ENCODE results near the gene ATAT1.

Gene ATAT1

DNA sequence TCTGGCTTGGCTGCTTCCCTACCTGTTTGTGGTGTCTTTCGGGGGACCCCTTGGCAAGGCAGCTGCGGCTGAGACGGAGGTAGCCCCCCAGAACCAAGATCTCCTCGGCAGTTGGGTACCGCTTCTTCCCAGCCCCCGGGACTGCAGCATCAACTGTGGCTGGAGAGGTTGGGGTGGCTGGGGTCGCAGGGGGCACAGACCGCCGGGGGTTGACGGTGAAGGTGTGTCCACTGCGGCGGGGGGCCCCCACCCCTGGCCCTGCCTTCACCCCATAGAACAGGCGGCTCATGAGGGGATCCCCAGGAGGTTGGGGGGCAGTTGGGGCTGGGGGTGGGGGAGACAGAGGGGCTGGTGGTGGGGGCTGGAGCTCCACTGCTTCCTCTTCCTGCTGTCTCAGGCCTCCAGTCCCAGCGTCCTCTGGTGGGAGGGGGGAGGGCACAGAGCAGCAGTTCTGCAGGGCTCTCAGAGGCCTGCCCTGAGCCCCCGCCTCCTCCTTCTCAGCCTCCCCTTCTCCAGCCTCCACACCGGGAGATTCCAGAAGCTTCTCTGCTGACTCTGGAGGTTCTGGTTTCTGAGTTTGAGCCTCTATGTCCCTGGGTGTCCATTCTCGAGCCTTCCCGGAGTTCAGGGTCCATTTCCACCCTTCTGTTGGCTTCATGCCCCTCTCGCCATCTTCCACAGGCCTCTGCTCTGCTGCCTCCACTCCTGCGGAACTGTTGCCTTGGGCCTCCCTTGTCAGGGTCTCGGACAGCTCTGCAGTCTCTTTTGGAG is 57.9 kb downstream of the ATAT1 start:
- Histone ChIP-seq H2AFZ (ENCODE audit: low read depth, low read length) (no peak overlapping the region), H3K27ac (ENCODE audit: low read length) (peak overlapping the region; percentile 90), H3K4me2 (ENCODE audit: low read length) (peak overlapping the region; percentile 100), H3K79me2 (ENCODE audit: low read length) (peaks cover 64% of the 10 kb centered on the region), H3K4me1 (ENCODE audit: low read length) (peaks cover 38% of the 10 kb centered on the region), H3K4me3 (ENCODE audit: low read length) (peak overlapping the region; percentile 90), H3K9me3 (ENCODE audit: insufficient read depth, low read length) (no peaks in the 10 kb centered on the region), H3K27me3 (ENCODE audit: low read depth, low read length) (no peaks in the 10 kb centered on the region), H3K9ac (ENCODE audit: low read length) (peak overlapping the region; percentile 93), H3K36me3 (replicated peaks; ENCODE audit: low read depth, low read length) (peaks cover 3% of the 10 kb centered on the region), H4K20me1 (ENCODE audit: insufficient read depth, low read length) (peaks cover 8% of the 10 kb centered on the region; the same call in 1 of the 2 replicates)
- TF ChIP-seq, protein P1, sequence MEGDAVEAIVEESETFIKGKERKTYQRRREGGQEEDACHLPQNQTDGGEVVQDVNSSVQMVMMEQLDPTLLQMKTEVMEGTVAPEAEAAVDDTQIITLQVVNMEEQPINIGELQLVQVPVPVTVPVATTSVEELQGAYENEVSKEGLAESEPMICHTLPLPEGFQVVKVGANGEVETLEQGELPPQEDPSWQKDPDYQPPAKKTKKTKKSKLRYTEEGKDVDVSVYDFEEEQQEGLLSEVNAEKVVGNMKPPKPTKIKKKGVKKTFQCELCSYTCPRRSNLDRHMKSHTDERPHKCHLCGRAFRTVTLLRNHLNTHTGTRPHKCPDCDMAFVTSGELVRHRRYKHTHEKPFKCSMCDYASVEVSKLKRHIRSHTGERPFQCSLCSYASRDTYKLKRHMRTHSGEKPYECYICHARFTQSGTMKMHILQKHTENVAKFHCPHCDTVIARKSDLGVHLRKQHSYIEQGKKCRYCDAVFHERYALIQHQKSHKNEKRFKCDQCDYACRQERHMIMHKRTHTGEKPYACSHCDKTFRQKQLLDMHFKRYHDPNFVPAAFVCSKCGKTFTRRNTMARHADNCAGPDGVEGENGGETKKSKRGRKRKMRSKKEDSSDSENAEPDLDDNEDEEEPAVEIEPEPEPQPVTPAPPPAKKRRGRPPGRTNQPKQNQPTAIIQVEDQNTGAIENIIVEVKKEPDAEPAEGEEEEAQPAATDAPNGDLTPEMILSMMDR (IDR thresholded peaks at IDR 0.05; ENCODE audit: low read depth, low read length), result no peak
- no peak for TF ChIP-seq EZH2phosphoT487 (IDR thresholded peaks at IDR 0.05; ENCODE audit: low read depth)

DNA sequence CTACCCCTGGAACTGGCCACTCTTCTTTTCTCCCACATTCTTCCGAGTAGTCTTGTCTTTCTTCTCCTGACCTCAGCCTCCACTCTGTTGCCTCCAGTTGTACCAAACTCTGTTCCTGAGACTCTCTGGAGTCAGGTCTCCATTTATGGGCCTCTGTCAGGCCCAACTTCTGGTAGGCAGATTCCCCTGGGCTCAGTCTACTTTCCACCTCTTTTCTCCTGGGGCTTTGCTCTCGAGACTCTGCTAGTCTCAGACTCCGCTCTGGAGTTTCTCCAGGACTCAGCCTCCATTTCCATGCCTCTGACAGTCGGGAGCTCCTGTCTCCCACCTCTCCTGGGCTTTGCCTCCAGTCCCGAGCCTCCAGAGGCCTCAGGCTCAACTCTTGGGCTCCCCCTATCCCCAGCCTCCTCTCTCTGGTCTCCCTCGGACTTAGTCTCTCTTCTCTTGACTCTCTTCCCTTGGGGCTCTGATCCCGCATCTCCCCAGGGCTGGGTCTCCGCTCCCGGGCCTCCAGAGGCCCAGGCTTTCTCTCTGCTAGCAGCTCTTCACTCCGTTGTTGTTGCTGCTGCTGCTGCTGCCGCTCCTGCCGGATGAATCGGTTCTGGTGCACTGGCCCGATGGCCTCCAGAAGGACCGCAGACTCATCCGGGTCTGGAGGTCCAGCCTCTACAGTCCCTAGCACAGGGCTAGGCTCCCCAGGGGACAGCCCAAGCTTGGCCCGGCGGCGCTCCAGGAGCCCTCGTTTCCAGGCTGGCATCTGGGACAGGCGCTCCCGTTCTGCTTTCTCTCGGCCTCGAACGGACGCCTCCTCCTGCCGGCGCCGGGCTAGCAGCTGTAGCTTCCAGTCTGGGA is 58.7 kb downstream of the ATAT1 start:
- Histone ChIP-seq H3K27me3 (ENCODE audit: low read depth, low read length) (no peaks in the 10 kb centered on the region), H3K27ac (ENCODE audit: low read length) (peak overlapping the region; percentile 90), H3K79me2 (ENCODE audit: low read length) (peaks cover 56% of the 10 kb centered on the region), H3K36me3 (replicated peaks; ENCODE audit: low read depth, low read length) (peaks cover 3% of the 10 kb centered on the region), H3K4me3 (ENCODE audit: low read length) (peak overlapping the region; percentile 90), H3K9ac (ENCODE audit: low read length) (peak overlapping the region; percentile 93), H3K4me2 (ENCODE audit: low read length) (peak overlapping the region; percentile 100), H3K4me1 (ENCODE audit: low read length) (peaks cover 38% of the 10 kb centered on the region), H4K20me1 (ENCODE audit: insufficient read depth, low read length) (peaks cover 5% of the 10 kb centered on the region; the same call in 1 of the 2 replicates), H2AFZ (ENCODE audit: low read depth, low read length) (no peak overlapping the region), H3K9me3 (ENCODE audit: insufficient read depth, low read length) (no peaks in the 10 kb centered on the region)
- TF ChIP-seq, protein P1 (IDR thresholded peaks at IDR 0.05; ENCODE audit: low read depth, low read length), result peak; percentile 34
- TF ChIP-seq EZH2phosphoT487 (IDR thresholded peaks at IDR 0.05; ENCODE audit: low read depth), result no peak

DNA sequence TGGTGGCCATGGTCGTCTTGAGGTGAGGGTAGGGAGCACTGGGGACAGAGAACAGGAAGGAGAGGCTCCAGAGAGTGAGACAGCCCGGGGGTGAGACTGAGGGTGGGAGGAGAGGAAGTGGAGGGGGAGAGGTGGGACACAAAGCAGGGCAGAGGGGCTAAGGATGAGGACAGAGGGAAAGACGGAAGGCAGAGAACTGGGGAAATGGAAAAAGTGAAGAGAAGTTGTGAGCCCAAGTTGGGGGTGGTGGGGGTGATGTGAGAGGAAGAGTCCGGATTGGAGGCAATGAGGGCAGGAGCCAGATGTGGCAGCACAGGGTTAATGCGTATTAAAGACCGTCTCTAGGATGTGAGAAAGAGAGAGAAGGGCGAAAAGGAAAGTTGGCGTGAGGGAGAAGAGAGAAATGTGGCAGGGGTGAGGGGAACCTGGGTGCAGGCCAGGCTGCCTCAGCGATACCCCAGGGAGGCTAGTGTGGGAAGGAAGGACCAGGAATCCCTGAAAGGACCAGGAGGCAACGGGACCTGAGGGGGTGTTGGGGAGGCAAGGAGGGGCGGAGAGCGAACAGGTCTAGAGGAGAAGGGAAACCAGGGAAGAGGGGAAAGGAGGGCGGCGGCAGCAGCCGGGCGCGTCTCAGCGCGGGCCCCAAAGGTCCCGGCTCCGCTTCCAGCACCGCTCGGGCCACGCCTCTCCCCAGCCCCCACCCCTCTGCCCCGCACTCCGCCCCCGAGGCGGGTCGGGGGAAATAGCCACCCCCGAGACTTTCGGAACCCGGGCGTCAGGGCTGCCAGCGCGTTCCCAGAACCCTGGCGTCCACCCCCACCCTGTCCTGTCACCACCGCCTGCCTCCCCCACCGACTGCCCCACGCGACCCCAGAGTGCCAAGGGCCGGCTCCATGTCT is 59.6 kb downstream of the ATAT1 start, which contains the start of gene PPP1R18:
Gene PPP1R18, minus strand, starts transcription at position 637 of the 899 bp plus-strand sequence. Its CDS starts 627 bp downstream, at position 10.
- Histone ChIP-seq H3K79me2 (ENCODE audit: low read length) (peaks cover 51% of the 10 kb centered on the region), H3K27me3 (ENCODE audit: low read depth, low read length) (no peaks in the 10 kb centered on the region), H3K4me1 (ENCODE audit: low read length) (peaks cover 38% of the 10 kb centered on the region), H4K20me1 (ENCODE audit: insufficient read depth, low read length) (peaks cover 5% of the 10 kb centered on the region; the same call in 1 of the 2 replicates), H2AFZ (ENCODE audit: low read depth, low read length) (no peak within 1 kb of the TSS), H3K9ac (ENCODE audit: low read length) (peak within 1 kb of the TSS; percentile 93), H3K4me3 (ENCODE audit: low read length) (peak within 1 kb of the TSS; percentile 90), H3K4me2 (ENCODE audit: low read length) (peak within 1 kb of the TSS; percentile 100), H3K9me3 (ENCODE audit: insufficient read depth, low read length) (no peaks in the 10 kb centered on the region), H3K36me3 (replicated peaks; ENCODE audit: low read depth, low read length) (peaks cover 3% of the 10 kb centered on the region), H3K27ac (ENCODE audit: low read length) (peak within 1 kb of the TSS; percentile 90)
- no peak for TF ChIP-seq EZH2phosphoT487 (IDR thresholded peaks at IDR 0.05; ENCODE audit: low read depth)
- TF ChIP-seq, protein P1 (IDR thresholded peaks at IDR 0.05; ENCODE audit: low read depth, low read length), result no peak

Measured in OCI-LY3 (cell line).